Superior temporal gyrus (tissue), 1 donor: Measurements from ENCODE around the gene KCNH8.
"Not testable (repeated sequence)": the region's sequence is repeated elsewhere in the genome, so short reads cannot be mapped to it uniquely, and the experiment has no call there.

ENCODE experiments used
- DNase-seq: peaks from one replicate; pipeline ENCODE4 v3.0.0-alpha.2; 2016; ENCODE audit errors: extremely low spot score

Gene KCNH8

GRCh38 chr3:19173945-19174344, 25.6 kb downstream of the KCNH8 start:
- DNase-seq: no peak

DNA sequence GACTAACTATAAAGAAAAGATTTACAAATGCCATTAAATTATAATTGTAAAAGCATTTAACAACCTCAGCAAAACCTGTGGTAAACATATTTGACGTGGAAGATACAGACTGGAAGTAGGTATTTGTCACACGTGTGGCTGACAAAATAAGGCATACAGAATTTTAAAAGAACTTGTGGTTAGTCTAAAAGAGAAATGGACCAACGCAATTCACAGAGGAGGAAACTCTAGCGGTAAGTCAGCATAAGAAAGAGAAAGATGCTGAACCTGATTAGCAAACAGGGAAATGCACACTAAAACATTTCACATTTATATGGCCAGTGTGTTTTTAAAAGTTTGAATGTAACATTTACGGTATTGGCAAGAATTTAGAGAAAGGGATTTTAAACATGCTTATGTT, 35.3 kb downstream of the KCNH8 start:
- no peak for DNase-seq

- DNase-seq: no peak
Measured at GRCh38 chr3:19190126-19190525, 41.8 kb downstream of the KCNH8 start.

GRCh38 chr3:19190602-19191001, 42.3 kb downstream of the KCNH8 start:
- DNase-seq: no peak

GRCh38 chr3:19199131-19199530, 50.8 kb downstream of the KCNH8 start:
- DNase-seq: no peak

GRCh38 chr3:19202303-19202702, 54.0 kb downstream of the KCNH8 start:
- DNase-seq: peak; percentile 95

DNA sequence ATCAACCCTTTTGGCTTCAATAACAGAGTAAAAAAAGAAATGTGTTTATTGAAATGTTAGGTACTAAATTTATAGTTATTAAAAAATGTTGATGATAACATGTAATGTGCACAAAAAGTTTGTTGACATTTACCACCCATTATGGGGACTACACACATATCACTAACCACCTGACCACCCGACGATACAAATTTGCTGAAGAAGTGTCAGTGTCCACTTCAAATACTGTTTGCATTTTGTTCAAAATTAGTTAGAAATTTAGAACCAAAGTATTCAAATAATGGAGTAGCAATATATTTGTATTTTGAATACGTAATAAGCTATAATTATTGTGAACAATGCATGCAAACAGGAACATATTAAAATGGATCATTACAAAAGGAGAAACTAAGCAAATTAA, 54.4 kb downstream of the KCNH8 start:
- DNase-seq: no peak

DNA sequence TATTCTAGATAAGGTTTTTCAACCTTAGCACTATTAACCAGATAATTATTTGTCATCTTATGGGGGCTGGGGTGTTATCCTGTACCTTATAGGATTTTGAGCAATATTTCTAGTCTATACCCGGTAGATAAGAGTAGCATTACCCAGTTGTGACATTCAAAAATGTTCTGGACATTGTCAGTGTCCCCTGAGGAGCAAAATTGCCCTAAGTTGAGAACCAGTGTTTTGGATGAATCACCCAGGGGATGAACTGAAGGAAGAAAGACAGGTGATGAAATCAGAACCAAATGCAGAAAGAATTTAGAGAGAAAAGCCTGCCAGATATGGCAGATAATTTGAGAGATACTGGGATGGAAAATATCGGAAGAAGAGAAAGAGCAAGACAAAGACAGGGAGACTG, 58.2 kb downstream of the KCNH8 start:
- DNase-seq: no peak

DNA sequence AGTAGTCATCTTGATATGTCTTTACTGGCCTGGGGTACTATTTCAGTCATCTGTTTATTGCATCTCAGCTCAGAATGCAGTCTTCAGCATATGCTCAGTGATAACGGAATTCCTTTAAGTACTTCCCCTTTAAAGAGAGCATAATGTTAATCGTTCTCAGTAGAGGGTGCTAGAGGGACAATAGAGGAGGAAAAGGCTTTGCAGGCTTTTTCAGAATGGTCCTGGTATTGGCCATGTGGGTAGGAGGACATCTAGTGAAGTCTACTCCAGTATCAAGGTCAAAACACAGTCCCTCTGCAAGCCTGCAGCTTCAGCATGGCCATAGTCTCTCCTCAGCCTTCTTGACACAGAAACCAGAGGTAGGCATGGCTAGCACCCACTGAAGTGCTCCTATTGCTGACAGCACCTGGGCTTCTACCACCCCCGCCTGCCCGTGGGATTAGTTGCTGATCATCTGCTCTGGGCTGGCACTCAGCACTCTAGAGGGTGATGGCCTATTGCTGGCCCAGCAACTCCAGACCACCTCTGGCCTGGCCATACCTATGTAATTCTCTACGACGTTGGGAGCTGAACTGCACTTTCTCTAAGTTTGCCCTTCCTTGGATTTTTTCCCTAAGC, 65.4 kb downstream of the KCNH8 start:
- DNase-seq: peak; percentile 88

GRCh38 chr3:19215427-19215826, 67.1 kb downstream of the KCNH8 start:
- DNase-seq: no peak

- no peak for DNase-seq
Measured at GRCh38 chr3:19216669-19217337, 68.5 kb downstream of the KCNH8 start.

- DNase-seq: no peak
Measured at GRCh38 chr3:19220311-19220710, 72.0 kb downstream of the KCNH8 start.

DNA sequence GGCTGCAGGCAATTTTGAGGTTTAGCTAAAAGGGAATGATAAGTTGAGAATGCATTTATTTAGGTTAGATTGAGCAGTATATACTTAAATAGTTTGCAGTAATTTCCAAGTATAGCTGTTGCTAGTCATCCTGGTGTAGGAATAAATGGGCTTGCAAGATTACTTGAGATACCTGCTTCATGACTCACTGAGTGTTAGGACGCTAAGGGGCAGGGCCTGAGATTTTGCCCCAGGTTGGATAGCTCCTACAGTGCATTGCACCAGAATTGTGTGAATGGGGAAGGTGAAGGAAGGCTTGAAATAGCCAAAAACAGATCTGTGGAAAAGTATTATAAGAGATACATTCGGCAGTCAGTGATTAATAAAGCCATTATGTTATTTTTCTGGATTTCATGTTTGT, 72.8 kb downstream of the KCNH8 start:
- DNase-seq: no peak

- DNase-seq: no peak
Measured at GRCh38 chr3:19226479-19226878, 78.2 kb downstream of the KCNH8 start.

DNA sequence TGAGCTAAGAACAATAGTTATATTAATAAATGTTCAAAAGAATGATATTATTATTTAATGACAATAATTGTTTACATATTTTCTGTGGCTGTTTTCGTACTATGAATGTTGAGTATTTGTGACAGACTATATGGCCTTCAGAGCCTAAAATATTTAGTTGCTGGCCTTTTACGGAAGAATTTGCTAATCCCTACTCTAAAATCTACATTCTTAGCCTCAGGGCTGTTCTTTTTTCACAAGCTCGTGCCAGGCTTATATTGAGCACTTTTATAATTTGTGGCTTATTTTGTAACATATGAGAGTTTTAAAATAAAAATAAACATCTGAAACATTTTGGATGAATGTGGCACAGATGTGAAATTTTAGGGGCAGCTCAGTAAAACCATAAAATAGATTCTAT, 79.9 kb downstream of the KCNH8 start:
- no peak for DNase-seq

GRCh38 chr3:19229086-19229485, 80.8 kb downstream of the KCNH8 start:
- no peak for DNase-seq

GRCh38 chr3:19229881-19230280, 81.6 kb downstream of the KCNH8 start:
- not testable (repeated sequence) for DNase-seq

DNA sequence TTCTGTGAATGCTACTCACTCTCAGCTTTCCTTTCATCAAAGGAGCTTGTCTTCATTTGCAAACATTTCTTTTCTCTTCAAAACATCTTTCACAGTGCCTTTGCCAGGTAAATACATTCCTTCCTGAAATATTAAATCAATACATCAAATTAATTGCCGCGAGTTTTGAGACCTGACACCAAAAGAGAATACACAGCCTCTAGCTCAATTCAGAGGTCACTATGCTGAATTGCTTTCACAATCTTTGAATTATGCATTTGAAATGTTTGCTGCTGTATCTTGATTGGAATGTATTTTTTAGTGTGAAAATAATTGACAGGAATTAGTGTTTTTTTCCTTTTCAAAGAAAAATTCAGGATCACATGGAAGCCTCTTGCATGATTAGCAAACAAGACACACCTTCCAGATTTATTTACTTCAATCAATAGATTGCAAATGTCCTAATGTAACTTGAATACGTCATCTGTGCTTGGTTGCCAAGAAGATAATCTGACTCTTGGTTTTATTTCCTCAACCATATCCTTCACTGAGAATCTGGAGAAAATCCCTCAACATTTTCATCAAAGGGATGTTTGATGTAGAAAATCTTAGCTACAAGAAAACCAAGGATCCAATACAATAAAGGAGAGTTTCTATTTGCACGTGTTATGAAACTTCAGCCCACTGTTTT, 83.6 kb downstream of the KCNH8 start:
- DNase-seq: no peak

DNA sequence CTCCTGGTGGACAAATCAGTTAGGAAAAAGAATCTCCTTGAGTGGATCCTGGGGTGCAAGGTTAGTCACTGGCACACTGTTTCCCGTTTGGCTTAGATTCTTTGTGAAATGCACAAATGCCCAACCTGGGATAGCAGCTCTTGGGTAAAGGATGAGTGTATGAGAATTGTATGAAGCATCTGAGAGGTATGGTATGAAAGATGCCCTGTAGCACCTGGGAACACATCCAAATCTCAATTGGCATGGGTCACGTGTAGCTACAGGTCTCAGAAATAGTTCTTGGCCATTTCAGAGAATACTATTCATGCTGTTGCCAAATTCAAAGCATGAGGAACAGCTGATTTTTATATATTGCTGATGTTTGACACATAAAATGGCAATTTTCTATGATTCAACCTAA, 84.3 kb downstream of the KCNH8 start:
- DNase-seq: no peak

DNA sequence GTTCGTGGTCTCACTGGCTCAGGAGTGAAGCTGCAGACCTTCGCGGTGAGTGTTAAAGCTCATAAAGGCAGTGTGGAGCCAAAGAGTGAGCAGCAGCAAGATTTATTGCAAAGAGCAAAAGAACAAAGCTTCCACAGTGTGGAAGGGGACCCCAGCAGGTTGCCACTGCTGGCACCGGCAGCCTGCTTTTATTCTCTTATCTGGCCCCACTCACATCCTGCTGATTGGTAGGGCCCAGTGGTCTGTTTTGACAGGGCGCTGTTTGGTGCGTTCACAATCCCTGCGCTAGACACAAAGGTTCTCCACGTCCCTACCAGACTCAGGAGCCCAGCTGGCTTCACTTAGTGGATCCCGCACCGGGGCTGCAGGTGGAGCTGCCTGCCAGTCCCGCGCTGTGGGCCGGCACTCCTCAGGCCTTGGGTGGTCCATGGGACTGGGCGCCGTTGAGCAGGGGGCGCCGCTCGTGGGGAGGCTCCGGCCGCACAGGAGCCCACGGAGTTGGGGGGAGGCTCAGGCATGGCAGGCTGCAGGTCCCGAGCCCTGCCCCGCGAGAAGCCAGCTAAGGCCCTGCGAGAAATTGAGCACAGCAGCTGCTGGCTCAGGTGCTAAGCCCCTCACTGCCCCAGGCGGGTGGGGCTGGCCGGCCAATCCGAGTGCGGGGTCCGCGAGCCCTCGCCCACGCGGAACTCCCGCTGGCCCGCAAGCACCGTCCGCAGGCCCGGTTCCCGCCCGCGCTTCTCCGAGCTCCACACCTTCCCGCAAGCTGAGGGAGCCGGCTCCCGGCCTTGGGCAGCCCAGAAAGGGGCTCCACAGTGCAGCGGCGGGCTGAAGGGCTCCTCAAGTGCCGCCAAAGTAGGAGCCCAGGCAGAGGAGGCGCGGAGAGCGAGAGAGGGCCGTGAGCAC, 85.8 kb downstream of the KCNH8 start:
- DNase-seq: not testable (repeated sequence)

DNA sequence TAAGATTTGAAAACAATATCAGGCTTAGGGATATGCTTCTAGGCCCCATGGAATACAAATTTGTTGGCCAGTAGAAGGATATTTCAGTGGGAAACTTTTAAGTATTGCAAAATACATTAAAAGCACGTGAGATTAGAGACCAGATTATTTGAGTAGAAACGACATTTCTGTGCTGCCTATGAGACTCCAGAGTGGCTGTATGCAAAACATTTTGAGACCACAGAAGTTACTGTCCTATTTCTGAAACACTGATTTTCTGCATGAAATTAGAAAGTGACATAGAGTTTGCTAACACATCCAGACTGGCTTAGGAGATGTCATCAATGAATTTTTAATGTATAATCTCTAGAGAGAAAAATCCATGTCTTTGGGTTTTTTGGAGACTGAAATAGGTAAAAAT, 99.8 kb downstream of the KCNH8 start:
- DNase-seq: no peak

DNA sequence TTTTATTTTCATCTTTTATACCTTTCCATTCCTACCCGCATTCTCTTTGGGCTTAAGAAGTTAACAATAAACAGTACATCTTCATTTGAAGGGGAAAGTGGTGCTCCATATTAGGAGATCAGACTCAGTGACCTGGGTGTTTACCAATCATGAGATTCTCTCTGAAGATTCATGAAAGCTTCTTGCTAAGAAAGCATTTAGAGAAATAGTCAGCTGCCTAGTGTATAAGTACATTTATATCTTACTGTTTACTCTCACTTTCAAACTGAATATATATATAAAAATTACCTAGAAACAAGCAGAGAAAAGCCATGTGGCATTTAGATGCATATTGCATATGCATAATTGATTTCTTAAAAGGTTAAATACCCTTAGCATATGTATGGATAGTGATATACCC, 100.5 kb downstream of the KCNH8 start:
- DNase-seq: no peak
